GM08714 (cell line): ENCODE measurements around the gene MAD2L2.

Source experiments
- H3K4me3 ChIP-seq: fragments of 200-500 bp; sonication (Bioruptor generic); 2 replicates; pipeline ENCODE4 v1.5.1; 2014; ENCODE audit warnings: mild to moderate bottlenecking, low read length, inconsistent platforms
- ZNF274 ChIP-seq: IDR thresholded peaks from 2 replicates; pipeline ENCODE4 v1.6.1; 2012; ENCODE audit warnings: mild to moderate bottlenecking, low read depth, low read length

Gene MAD2L2

DNA sequence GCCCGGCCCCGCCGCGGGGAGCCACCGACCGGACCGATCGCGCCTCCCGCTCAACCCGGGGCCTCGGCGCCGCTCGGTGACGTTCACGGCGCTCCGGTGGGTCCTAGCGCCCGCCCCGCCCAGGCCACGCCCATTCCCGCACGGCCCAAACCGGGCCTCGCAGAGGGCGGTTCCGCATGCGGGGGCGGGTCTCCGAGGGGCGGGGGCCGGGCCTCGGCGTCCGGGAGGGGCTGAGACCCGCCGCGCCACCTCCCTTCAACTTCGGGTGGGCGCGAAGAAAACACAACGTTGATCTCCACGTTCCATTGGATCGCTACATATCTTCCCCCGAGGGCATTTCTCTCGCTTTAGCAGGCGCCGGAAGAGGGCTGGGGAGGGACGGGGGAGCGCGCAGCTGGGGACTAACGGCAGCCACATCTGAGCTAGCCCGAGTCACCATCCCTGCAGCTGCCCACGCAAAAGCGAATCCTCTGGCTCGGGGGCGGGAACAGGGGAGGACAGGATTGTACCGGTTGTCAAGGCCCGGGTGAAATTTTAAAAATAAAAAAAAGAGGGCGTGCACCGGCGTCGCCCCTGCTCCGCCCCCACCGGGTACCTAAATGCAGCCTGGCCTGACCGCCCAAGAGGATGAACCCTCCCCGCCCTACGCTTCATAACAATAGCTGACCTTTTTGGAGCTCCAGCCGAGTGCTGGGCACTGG is at the start of gene MAD2L2:
Gene MAD2L2 (minus strand): TSS at position 78 of the 701 bp plus-strand sequence. CDS start 547 bp downstream, outside the sequence.
- TF ChIP-seq ZNF274, result no peak

GRCh38 chr1:11730429-11730891 is 49.5 kb upstream of the MAD2L2 start:
- TF ChIP-seq ZNF274, result no peak
- H3K4me3 ChIP-seq, result peak overlapping the region; percentile 7; the same call in 1 of the 2 replicates

More for the DNA sequence above, at the start of gene MAD2L2:
- H3K4me3 ChIP-seq, result peak within 1 kb of the TSS; percentile 75

- H3K4me3 ChIP-seq, result no peak overlapping the region
- no peak for TF ChIP-seq ZNF274
These were observed 48.8 kb upstream of the MAD2L2 start for GRCh38 chr1:11729498-11730428.

- no peak for TF ChIP-seq ZNF274
- H3K4me3 ChIP-seq, result no peak overlapping the region
These were observed 48.2 kb upstream of the MAD2L2 start for GRCh38 chr1:11729155-11729497.

- no peak for TF ChIP-seq ZNF274
These were observed 47.3 kb upstream of the MAD2L2 start for GRCh38 chr1:11728126-11728806.

GRCh38 chr1:11727119-11727518 is 46.2 kb upstream of the MAD2L2 start:
- no peak for TF ChIP-seq ZNF274
- H3K4me3 ChIP-seq, result no peak overlapping the region

More at GRCh38 chr1:11728126-11728806, 47.3 kb upstream of the MAD2L2 start:
- H3K4me3 ChIP-seq, result no peak overlapping the region

- no peak for TF ChIP-seq ZNF274
- H3K4me3 ChIP-seq, result no peak overlapping the region
These were observed 44.7 kb upstream of the MAD2L2 start for GRCh38 chr1:11725616-11726015.

DNA sequence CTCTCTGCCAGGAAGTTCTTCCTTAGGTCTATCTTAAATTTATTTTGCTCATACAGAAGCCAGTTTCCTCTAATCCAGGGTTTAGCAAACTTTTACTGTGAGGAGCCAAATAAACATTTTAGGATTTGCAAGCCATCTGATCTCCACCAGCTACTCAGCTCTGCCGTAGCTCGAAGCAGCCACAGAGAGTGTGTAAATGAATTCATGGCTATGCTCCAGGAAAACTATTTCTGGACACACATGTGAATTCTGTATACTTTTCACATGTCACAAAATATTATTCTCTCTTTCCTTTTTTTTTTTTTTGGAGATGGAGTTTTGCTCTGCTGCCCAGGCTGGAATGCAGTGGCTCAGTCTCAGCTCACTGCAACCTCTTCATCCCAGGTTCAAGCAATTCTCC is 41.6 kb upstream of the MAD2L2 start:
- no peak for TF ChIP-seq ZNF274
- no peak overlapping the region for H3K4me3 ChIP-seq

DNA sequence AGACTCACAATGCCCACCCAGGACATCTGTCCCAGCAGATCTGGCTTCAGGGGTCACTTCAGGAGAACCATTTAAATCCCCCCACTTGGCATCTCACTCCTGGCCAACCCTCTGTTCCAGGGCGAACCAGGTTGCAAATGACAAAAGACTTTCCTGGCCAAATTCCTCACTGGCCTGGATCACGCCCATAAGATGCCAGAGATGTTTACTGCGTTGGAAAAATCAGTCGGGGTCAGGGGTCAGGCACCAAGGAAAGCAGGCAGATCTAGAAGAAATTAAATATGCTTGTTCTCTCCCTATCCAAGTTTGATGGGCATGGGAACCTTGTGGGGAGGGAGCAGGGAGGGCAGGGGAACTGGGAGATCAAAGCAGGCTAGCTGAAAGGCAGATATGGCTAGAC is 40.4 kb upstream of the MAD2L2 start:
- H3K4me3 ChIP-seq, result no peak overlapping the region
- TF ChIP-seq ZNF274, result no peak

DNA sequence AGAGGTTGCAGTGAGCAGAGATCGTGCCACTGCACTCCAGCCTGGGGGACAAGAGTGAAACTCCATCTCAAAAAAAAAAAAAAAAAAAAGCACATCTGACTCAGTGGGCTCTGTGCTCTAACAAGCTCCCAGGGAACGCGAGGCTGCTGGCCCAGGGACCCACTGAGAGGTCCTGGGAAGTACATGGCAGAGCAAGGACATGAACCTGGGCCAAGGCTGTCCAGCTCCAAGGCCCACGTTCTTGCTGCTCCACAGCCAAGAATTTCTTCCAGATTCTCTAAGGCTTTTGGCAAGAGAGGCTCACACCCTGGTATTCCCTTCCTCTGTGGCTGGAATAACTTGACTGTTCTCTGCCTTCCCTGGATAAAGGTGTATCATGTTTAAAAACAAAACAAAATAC is 39.6 kb upstream of the MAD2L2 start:
- no peak for TF ChIP-seq ZNF274
- H3K4me3 ChIP-seq, result no peak overlapping the region

- TF ChIP-seq ZNF274, result no peak
- H3K4me3 ChIP-seq, result no peak overlapping the region
These were observed 39.1 kb upstream of the MAD2L2 start for GRCh38 chr1:11720033-11720376.

DNA sequence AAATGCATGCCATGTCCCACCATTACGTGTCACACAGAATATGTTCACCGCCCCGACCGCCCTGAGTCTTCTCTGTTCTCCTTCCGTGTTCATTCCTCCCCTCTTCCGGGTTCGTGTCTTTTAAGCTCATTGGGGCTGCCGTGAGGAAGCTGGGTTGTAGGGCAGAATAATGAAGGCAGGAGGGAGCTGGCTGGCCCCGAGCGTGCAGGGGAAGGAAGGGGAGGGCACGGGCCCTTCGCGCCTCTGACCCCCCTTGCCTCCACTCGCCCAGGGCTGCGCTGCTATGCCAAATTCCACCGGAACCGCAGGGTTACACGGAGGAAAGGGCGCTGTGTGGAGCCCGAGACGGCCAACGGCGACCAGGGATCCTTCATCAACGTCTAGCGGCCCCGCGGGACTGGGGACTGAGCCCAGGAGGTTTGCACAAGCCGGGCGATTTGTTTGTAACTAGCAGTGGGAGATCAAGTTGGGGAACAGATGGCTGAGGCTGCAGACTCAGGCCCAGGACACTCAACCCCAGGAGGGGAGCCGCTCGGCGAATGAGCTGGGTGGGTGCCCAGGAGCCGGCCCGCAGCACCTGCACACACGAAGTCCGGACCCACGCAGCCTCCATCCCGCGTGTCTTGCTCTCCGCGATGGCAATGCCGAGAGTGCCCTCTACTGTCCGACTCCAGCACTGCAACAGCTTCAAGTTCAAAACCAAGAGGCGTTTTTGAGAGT is 38.5 kb upstream of the MAD2L2 start:
- no peak for TF ChIP-seq ZNF274

GRCh38 chr1:11714831-11715575 is 34.1 kb upstream of the MAD2L2 start:
- no peak for TF ChIP-seq ZNF274
- no peak overlapping the region for H3K4me3 ChIP-seq

More for the DNA sequence above, 38.5 kb upstream of the MAD2L2 start:
- peak overlapping the region; percentile 6; the same call in 1 of the 2 replicates for H3K4me3 ChIP-seq
